PC-3 (cell line): Measurements from ENCODE around the gene TMEM150A. TPM values are rescaled to one million over a fixed set of nuclear protein-coding genes. Genes with fewer than 3 reads are reported as not detected.

Source experiments
- ATAC-seq: fragments of 200-7000 bp; cut with Tn5 transposase; 2 replicates; pipeline ENCODE4 v1.9.1; 2020; ENCODE audit warnings: mild to moderate bottlenecking, moderate library complexity
- BruUV-seq: library from RNA; stranded (reverse); fragments of 400-500 nt; replicated peaks from 2 replicates; lab custom pipeline; 2021; lab: Mats Ljungman, UMichigan
- CTCF ChIA-PET: fragments of 300-600 bp; sonication (Branson Sonifier 250); formaldehyde crosslinking; loops from one replicate; lab custom pipeline; 2022; ENCODE audit warnings: antibody characterized with exemption; lab: Charles Lee
- POLR2A ChIA-PET: fragments of 300-600 bp; sonication (Branson Sonifier 250); formaldehyde crosslinking; loops from one replicate; lab custom pipeline; 2022; ENCODE audit warnings: antibody characterized with exemption; ENCODE audit not compliant: unreplicated experiment; lab: Charles Lee
- DNase-seq: peaks from one replicate; pipeline ENCODE4 v3.0.0-alpha.2; 2015
- H2AFZ ChIP-seq: fragments of 300-600 bp; sonication (generic); 2 replicates; pipeline ENCODE4 v1.6.0; 2016; ENCODE audit warnings: antibody characterized with exemption, low read length
- H3F3A ChIP-seq: fragments of 300-600 bp; sonication (generic); one replicate; pipeline ENCODE4 v1.6.0; 2017; ENCODE audit warnings: antibody characterized with exemption, low read length, control low read depth, mild to moderate bottlenecking; ENCODE audit not compliant: unreplicated experiment
- H3K27ac ChIP-seq: fragments of 300-600 bp; sonication (generic); 2 replicates; pipeline ENCODE4 v1.5.1; 2016; ENCODE audit warnings: mild to moderate bottlenecking, low read length
- H3K27me3 ChIP-seq: fragments of 300-600 bp; sonication (generic); 2 replicates; pipeline ENCODE4 v1.6.1; 2016; ENCODE audit warnings: low read length, mixed read lengths
- H3K36me3 ChIP-seq: fragments of 300-600 bp; sonication (generic); 2 replicates; pipeline ENCODE4 v1.6.1; 2016; ENCODE audit warnings: low read depth, mixed run types, low read length, mixed read lengths
- H3K4me1 ChIP-seq: fragments of 300-600 bp; sonication (generic); 2 replicates; pipeline ENCODE4 v1.5.1; 2016; ENCODE audit warnings: low read length; ENCODE audit not compliant: insufficient read depth
- H3K4me2 ChIP-seq: fragments of 300-600 bp; sonication (generic); 2 replicates; pipeline ENCODE4 v1.6.0; 2016; ENCODE audit warnings: low read length
- H3K4me3 ChIP-seq: fragments of 300-600 bp; sonication (generic); 2 replicates; pipeline ENCODE4 v1.5.1; 2016; ENCODE audit warnings: mild to moderate bottlenecking, low read length, mixed read lengths
- H3K79me2 ChIP-seq: fragments of 300-600 bp; sonication (generic); 2 replicates; pipeline ENCODE4 v1.6.1; 2017; ENCODE audit warnings: low read length, mixed read lengths
- H3K9ac ChIP-seq: fragments of 300-600 bp; sonication (generic); 2 replicates; pipeline ENCODE4 v1.6.0; 2016; ENCODE audit warnings: mild to moderate bottlenecking, low read length
- H3K9me2 ChIP-seq: fragments of 300-600 bp; sonication (generic); replicated peaks from 2 replicates; pipeline ENCODE4 v1.6.1; 2016; ENCODE audit warnings: mixed run types, low read length, mixed read lengths
- H3K9me3 ChIP-seq: fragments of 300-600 bp; sonication (generic); 2 replicates; pipeline ENCODE4 v1.6.1; 2016; ENCODE audit warnings: low read length, mixed read lengths
- H4K20me1 ChIP-seq: fragments of 300-600 bp; sonication (generic); 2 replicates; pipeline ENCODE4 v1.6.1; 2016; ENCODE audit warnings: low read length, mixed read lengths
- CTCF ChIP-seq: fragments of 300-600 bp; sonication (generic); conservative IDR thresholded peaks from 2 replicates; pipeline ENCODE4 v1.5.1; 2017; ENCODE audit warnings: antibody characterized with exemption, low read depth, mild to moderate bottlenecking, low read length
- EZH2 ChIP-seq: fragments of 300-600 bp; sonication (generic); IDR thresholded peaks from one replicate; pipeline ENCODE4 v1.6.1; 2017; ENCODE audit warnings: antibody characterized with exemption, mild to moderate bottlenecking, low read length; ENCODE audit not compliant: unreplicated experiment
- EZH2phosphoT487 ChIP-seq: fragments of 300-600 bp; sonication (generic); IDR thresholded peaks from 2 replicates; pipeline ENCODE4 v1.6.1; 2018; ENCODE audit warnings: mild to moderate bottlenecking, antibody characterized with exemption, low read length, borderline replicate concordance
- intact Hi-C: fragments of 100-400 bp; cut with micrococcal nuclease; formaldehyde crosslinking; loops from 2 replicates; pipeline ENCODE4 v1.9.0; 2023
- total RNA-seq: library from RNA; depleted of rRNA; stranded (reverse); fragments of >200 nt; gene quantifications from 2 replicates; pipeline ENCODE4 v1.2.3, GENCODE V29; 2014

Gene TMEM150A
- total RNA-seq, 1 experiment from 2014 or later: 4.9 TPM

DNA sequence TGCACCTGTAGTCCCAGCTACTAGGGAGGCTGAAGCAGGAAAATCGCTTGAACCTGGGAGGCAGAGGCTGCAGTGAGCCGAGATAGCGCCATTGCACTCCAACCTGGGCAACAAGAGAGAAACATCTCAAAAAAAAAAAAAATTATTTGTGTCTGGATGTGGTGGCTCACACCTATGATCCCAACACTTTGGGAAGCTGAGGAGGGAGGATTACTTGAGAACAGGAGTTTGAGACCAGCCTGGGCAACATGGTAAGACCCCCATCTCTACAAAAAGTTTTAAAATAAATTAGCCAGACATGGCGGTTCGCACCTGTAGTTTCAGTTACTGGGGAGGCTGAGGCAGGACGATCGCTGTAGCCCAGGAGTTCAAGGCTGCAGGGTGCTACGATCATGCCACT lies 26.8 kb downstream of the TMEM150A start:
- no peaks in the 10 kb centered on the region for H3K27me3 ChIP-seq
- H4K20me1 ChIP-seq: no peaks in the 10 kb centered on the region
- BruUV-seq: no TSS peak
- H3K36me3 ChIP-seq: no peaks in the 10 kb centered on the region
- CTCF ChIA-PET: no interaction called here
- DNase-seq: no peak
- no peaks in the 10 kb centered on the region for H3K9me3 ChIP-seq
- no peaks in the 10 kb centered on the region for H3K9me2 ChIP-seq
- POLR2A ChIA-PET: interaction anchor here (0.5 kb wide), 1 partner anchor 24 kb away, joined by 3 read pairs; no protein-coding TSS in a partner anchor
- no peak for ATAC-seq
- peaks cover 18% of the 10 kb centered on the region for H3K4me1 ChIP-seq
- intact Hi-C loops: no loop called here
- H3K4me3 ChIP-seq: no peak overlapping the region
- TF ChIP-seq CTCF (no peak), EZH2phosphoT487 (no peak)
- no peak overlapping the region for H3K4me2 ChIP-seq
- no peaks in the 10 kb centered on the region for H3F3A ChIP-seq
- no peak overlapping the region for H2AFZ ChIP-seq
- peaks cover 24% of the 10 kb centered on the region for H3K79me2 ChIP-seq
- no peak overlapping the region for H3K27ac ChIP-seq
- H3K9ac ChIP-seq: no peak overlapping the region

DNA sequence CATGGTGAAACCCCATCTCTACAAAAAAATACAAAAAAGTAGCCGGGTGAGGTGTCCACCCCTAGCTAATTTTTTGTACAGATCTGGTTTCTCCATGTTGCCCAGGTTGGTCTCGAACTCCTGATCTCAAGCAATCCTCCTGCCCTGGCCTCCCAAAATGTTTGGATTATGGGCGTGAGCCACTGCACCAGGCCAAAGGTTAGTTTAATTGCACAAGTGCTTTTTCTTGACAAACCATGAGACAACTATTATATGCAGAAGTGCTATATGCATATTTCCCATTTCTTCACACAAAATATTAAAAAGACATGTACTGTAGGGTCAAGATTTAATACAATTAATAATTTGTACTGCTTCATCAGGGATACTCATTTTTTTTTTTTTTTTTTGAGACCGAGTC lies 36.2 kb downstream of the TMEM150A start:
- Histone ChIP-seq H3K9me2 (no peaks in the 10 kb centered on the region), H2AFZ (no peak overlapping the region), H3K4me1 (no peaks in the 10 kb centered on the region), H4K20me1 (no peaks in the 10 kb centered on the region), H3K4me2 (no peak overlapping the region), H3K9me3 (no peaks in the 10 kb centered on the region), H3K9ac (no peak overlapping the region), H3K36me3 (no peaks in the 10 kb centered on the region), H3K27me3 (no peaks in the 10 kb centered on the region), H3K27ac (no peak overlapping the region), H3K4me3 (no peak overlapping the region), H3F3A (no peaks in the 10 kb centered on the region), H3K79me2 (no peaks in the 10 kb centered on the region)
- CTCF ChIA-PET: no interaction called here
- ATAC-seq: no peak
- POLR2A ChIA-PET: no interaction called here
- BruUV-seq: no TSS peak
- DNase-seq: no peak
- intact Hi-C loops: no loop called here
- no peak for TF ChIP-seq EZH2
- no peak for TF ChIP-seq EZH2phosphoT487
- no peak for TF ChIP-seq CTCF

GRCh38 chr2:85564144-85564563 lies 38.3 kb downstream of the TMEM150A start:
- BruUV-seq: no TSS peak
- POLR2A ChIA-PET: interaction anchor here (0.5 kb wide), 1 partner anchor 498 kb away, joined by 3 read pairs; no protein-coding TSS in a partner anchor
- intact Hi-C loops: no loop called here

More at GRCh38 chr2:85564144-85564563, 38.3 kb downstream of the TMEM150A start:
- no peaks in the 10 kb centered on the region for H3K27me3 ChIP-seq
- H3F3A ChIP-seq: no peaks in the 10 kb centered on the region
- H3K36me3 ChIP-seq: no peaks in the 10 kb centered on the region
- H3K4me1 ChIP-seq: peaks cover 10% of the 10 kb centered on the region
- no peak overlapping the region for H3K27ac ChIP-seq
- no peaks in the 10 kb centered on the region for H3K9me2 ChIP-seq
- no peak overlapping the region for H3K4me3 ChIP-seq
- H3K4me2 ChIP-seq: no peak overlapping the region
- CTCF ChIA-PET: no interaction called here
- ATAC-seq (no peak), DNase-seq (no peak)
- no peak overlapping the region for H3K9ac ChIP-seq
- H2AFZ ChIP-seq: no peak overlapping the region
- peaks cover 21% of the 10 kb centered on the region for H3K79me2 ChIP-seq
- no peaks in the 10 kb centered on the region for H4K20me1 ChIP-seq
- H3K9me3 ChIP-seq: no peaks in the 10 kb centered on the region
- TF ChIP-seq EZH2: no peak
- no peak for TF ChIP-seq EZH2phosphoT487
- TF ChIP-seq CTCF: no peak
